ENCODE measurements around the gene SRD5A3. TPM values are rescaled to one million over a fixed set of nuclear protein-coding genes. Genes with fewer than 3 reads are reported as not detected.
"Not testable (repeated sequence)": the region's sequence is repeated elsewhere in the genome, so short reads cannot be mapped to it uniquely, and the experiment has no call there.

The SRD5A3 gene
- total RNA-seq, 1 donor from 2014 or later, result 19.6 TPM

DNA sequence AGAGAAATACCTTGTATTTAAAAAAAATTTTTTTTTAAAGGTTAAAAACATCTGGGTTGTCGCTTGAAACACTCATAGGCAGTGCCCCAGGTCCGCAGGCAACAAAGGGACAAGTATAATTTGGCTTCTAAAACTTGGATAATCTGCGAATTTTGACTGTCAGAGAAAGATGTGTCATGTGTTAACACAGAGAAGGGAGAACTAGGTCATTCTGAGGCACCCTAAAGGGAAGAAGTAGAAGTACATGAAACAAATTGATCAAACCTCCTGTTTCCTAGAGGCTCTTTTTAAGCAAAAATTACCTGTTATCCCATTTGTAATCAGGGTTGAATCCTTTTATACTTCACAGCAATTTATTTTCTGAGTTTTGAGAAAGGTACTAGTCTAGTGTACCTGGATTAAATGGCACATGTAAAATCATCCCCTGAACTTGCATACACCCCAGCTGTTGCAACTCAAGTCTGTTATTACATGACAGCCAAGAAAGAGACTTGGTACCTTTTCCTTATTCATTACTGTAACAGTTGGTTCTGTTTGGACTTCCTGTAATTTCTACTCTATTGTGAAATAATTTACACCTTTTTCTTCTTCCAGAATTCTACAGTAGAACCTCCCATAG lies 1.7 kb downstream of the SRD5A3 start:
- H3K4me3 ChIP-seq, result no peak overlapping the region
- ATAC-seq, result no peak
- no peak for DNase-seq
- intact Hi-C loops (cut with DNase I), result no loop called here
- peaks cover 19% of the 10 kb centered on the region for H3K4me1 ChIP-seq
- no peak overlapping the region for H3K27ac ChIP-seq
- H3K36me3 ChIP-seq, result no peaks in the 10 kb centered on the region
- TF ChIP-seq, protein P1, sequence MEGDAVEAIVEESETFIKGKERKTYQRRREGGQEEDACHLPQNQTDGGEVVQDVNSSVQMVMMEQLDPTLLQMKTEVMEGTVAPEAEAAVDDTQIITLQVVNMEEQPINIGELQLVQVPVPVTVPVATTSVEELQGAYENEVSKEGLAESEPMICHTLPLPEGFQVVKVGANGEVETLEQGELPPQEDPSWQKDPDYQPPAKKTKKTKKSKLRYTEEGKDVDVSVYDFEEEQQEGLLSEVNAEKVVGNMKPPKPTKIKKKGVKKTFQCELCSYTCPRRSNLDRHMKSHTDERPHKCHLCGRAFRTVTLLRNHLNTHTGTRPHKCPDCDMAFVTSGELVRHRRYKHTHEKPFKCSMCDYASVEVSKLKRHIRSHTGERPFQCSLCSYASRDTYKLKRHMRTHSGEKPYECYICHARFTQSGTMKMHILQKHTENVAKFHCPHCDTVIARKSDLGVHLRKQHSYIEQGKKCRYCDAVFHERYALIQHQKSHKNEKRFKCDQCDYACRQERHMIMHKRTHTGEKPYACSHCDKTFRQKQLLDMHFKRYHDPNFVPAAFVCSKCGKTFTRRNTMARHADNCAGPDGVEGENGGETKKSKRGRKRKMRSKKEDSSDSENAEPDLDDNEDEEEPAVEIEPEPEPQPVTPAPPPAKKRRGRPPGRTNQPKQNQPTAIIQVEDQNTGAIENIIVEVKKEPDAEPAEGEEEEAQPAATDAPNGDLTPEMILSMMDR (IDR thresholded peaks at IDR 0.05), result no peak
- no peaks in the 10 kb centered on the region for H3K9me3 ChIP-seq
- H3K27me3 ChIP-seq, result no peaks in the 10 kb centered on the region

DNA sequence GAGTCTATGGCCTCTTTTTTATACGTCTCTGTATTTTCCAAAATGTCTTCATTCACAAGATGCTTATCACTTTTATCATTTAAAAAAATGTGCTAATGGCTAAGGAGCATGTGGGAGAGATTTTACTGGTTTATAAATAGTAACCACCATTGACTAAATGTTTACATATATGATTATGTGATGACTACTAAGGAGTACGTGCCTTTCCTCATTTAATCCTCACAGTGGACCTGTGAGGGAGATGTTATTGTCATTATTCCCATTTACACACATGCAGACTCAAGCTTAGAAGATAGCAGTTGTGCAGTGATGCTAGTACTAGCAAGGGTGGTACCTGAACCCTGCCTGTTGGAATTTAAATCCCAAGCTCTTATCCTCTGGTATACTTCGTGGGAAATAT lies 2.4 kb downstream of the SRD5A3 start:
- TF ChIP-seq, protein P1 (IDR thresholded peaks at IDR 0.05), result no peak
- Histone ChIP-seq H3K4me1 (peaks cover 19% of the 10 kb centered on the region), H3K36me3 (no peaks in the 10 kb centered on the region), H3K9me3 (no peaks in the 10 kb centered on the region), H3K27ac (no peak overlapping the region), H3K27me3 (no peaks in the 10 kb centered on the region), H3K4me3 (no peak overlapping the region)
- no peak for ATAC-seq
- intact Hi-C loops (cut with DNase I), result no loop called here
- no peak for DNase-seq

DNA sequence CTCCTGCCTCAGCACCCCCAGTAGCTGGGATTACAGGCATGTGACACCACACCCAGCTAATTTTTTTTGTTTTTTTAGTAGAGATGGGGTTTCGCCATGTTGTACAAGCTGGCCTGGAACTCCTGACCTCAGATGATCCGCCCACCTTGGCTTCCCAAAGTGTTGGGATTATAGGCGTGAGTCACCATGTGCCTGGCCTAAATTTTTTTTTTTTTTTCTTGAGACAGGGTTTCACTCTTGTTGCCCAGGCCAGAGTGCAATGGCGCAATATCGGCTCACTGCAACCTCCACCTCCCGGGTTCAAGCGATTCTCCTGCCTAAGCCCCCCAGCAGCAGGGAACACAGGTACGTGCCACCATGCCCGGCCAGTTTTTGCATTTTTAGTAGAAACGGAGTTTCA lies 4.8 kb downstream of the SRD5A3 start:
- H3K9me3 ChIP-seq; ATAC-seq; H3K27ac ChIP-seq; H3K4me3 ChIP-seq; DNase-seq; H3K36me3 ChIP-seq; intact Hi-C loops (cut with DNase I); H3K27me3 ChIP-seq: not testable (repeated sequence)
- H3K4me1 ChIP-seq, result peaks cover 19% of the 10 kb centered on the region

DNA sequence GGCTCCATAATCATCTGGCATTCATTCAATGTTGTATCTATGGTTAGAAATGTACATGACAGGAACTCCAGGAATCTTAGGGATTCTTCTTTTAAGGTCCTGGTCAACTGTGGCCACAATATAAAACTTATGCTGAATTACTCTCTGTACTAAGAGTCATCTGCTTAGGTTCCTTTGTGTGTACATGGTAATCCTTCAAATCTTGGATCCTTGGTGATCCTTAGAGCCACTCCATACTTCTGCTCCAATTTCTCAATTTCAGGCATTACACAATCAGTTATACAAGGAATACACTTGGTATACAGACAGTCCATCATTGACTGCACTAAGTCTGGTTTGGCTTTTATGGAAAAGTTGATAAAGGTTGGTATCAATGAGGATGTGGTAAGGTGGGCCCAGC lies 5.8 kb downstream of the SRD5A3 start:
- DNase-seq (no peak), ATAC-seq (peak; percentile 49)
- Histone ChIP-seq H3K36me3 (no peaks in the 10 kb centered on the region), H3K4me3 (no peak overlapping the region), H3K27ac (no peak overlapping the region), H3K9me3 (no peaks in the 10 kb centered on the region), H3K4me1 (peaks cover 18% of the 10 kb centered on the region), H3K27me3 (no peaks in the 10 kb centered on the region)
- intact Hi-C loops (cut with DNase I), result no loop called here
- TF ChIP-seq, protein P1 (IDR thresholded peaks at IDR 0.05), result no peak

DNA sequence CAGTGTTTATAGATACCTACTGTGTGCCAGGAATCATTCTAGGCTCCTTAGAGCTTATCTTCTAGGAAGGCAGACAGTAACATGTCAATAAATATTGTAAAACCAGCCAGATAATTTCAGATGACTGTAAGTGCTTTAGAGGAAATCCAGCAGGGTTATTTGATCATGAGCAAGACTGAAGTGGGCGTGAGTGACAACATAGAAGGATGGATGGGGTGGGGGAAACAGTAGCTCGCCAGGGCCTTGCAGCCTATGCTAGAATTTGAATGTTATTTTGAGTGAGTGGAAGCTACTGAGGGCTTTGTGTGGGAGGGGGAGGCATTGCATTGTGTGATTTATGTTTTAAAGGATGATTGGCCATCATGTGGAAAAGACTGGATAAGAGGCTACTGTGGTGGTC lies 6.7 kb downstream of the SRD5A3 start:
- intact Hi-C loops (cut with DNase I), result no loop called here
- ATAC-seq (no peak), DNase-seq (no peak)
- Histone ChIP-seq H3K4me1 (peaks cover 14% of the 10 kb centered on the region), H3K27ac (no peak overlapping the region), H3K36me3 (no peaks in the 10 kb centered on the region), H3K27me3 (no peaks in the 10 kb centered on the region), H3K9me3 (no peaks in the 10 kb centered on the region), H3K4me3 (no peak overlapping the region)
- TF ChIP-seq, protein P1 (IDR thresholded peaks at IDR 0.05), result no peak

DNA sequence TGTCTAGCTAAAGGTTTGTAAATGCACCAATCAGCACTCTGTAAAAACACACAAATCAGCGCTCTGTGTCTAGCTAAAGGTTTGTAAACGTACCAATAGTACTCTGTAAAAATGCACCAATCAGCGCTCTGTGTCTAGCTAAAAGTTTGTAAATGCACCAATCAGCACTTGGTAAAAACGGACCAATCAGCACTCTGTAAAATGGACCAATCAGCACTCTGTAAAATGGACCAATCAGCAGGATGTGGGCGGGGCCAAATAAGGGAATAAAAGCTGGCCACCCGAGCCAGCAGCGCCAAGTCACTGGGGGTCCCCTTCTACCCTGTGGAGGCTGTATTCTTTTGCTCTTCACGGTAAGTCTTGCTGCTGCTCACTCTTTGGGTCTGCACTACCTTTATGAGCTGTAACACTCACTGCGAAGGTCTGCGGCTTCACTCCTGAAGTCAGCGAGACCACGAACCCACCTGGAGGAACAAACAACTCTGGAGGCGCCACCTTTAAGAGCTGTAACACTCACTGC lies 7.2 kb downstream of the SRD5A3 start:
- intact Hi-C loops (cut with DNase I); H3K9me3 ChIP-seq; H3K4me3 ChIP-seq; H3K36me3 ChIP-seq; DNase-seq; H3K27ac ChIP-seq; ATAC-seq; H3K27me3 ChIP-seq: not testable (repeated sequence)
- peaks cover 11% of the 10 kb centered on the region for H3K4me1 ChIP-seq

DNA sequence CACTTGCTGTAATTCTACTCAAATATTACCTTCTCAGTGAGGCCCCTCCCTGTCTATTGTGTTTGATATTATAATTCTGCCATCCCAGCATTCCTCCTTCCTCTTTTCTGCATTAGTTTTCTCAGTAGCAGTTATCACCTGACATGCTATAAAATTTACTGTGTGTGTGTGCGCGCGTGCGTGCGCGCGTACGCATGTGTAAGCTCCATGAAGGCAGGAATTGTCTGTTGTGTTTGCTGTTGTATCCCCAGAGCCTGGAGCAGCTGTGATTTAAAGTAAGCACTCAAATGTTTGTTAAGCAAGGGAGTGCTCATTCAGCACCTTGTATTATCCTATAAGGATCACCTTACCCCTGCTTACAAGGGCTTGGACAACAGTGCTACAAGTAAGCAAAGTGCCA lies 8.6 kb downstream of the SRD5A3 start:
- Histone ChIP-seq H3K36me3 (no peaks in the 10 kb centered on the region), H3K27me3 (no peaks in the 10 kb centered on the region), H3K27ac (no peak overlapping the region), H3K4me1 (peaks cover 19% of the 10 kb centered on the region), H3K4me3 (no peak overlapping the region), H3K9me3 (no peaks in the 10 kb centered on the region)
- DNase-seq (no peak), ATAC-seq (no peak)
- intact Hi-C loops (cut with DNase I), result no loop called here
- TF ChIP-seq, protein P1 (IDR thresholded peaks at IDR 0.05), result no peak

Data from upper lobe of right lung (tissue), 1 donor.